GM19023 (cell line): ENCODE data around the gene RGPD5.
"Not testable (repeated sequence)": the region's sequence is repeated elsewhere in the genome, so short reads cannot be mapped to it uniquely, and the experiment has no call there.

Source experiments
- ATAC-seq: cut with Tn5 transposase; IDR thresholded peaks from one replicate; pipeline ENCODE4 v1.9.1; 2021; ENCODE audit warnings: mild to moderate bottlenecking, moderate library complexity; ENCODE audit not compliant: unreplicated experiment

Gene RGPD5

GRCh38 chr2:109891024-109891423 lies 96.9 kb downstream of the RGPD5 start:
- ATAC-seq, result not testable (repeated sequence)

- not testable (repeated sequence) for ATAC-seq
Observed at GRCh38 chr2:109893736-109894135, 99.6 kb downstream of the RGPD5 start.

DNA sequence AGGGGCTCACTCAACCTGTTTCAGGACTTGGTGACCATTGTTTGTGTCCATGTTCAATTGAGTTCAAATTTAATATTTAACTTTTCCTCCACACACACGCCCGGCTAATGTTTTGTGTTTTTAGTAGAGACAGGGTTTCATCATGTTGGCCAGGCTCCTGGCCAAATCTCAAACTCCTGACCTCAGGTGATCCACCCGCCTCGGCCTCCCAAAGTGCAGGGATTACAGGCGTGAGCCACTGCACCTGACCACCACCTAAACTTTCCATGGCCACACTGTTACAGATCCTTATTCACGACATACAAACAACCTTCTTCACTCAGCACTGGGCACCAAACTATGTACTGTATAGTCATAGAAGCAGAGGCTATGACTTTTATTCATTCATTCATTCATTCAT lies 100.0 kb downstream of the RGPD5 start:
- ATAC-seq, result not testable (repeated sequence)

GRCh38 chr2:109895090-109895869 lies 101.2 kb downstream of the RGPD5 start:
- ATAC-seq, result not testable (repeated sequence)

DNA sequence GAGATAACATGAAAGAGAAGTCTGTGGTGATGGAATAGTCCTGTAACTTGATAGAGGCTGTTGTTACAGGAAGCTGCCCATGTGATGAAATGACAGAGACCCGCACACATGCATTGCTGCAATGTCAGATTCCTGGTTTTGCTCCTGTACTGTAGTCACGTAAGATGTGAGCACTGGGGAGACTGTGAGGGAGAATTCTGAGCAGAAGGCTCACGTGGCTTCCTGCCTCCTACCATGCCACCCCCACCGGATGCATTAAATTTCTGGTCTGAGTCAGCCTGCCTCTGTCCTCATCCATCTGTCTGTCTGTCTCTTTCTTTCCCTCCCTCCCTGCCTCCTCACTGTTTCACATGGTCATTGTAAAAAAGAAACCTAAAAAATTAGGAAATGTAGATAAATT lies 102.1 kb downstream of the RGPD5 start:
- peak; percentile 97 for ATAC-seq

GRCh38 chr2:109897769-109898461 lies 103.8 kb downstream of the RGPD5 start:
- not testable (repeated sequence) for ATAC-seq

DNA sequence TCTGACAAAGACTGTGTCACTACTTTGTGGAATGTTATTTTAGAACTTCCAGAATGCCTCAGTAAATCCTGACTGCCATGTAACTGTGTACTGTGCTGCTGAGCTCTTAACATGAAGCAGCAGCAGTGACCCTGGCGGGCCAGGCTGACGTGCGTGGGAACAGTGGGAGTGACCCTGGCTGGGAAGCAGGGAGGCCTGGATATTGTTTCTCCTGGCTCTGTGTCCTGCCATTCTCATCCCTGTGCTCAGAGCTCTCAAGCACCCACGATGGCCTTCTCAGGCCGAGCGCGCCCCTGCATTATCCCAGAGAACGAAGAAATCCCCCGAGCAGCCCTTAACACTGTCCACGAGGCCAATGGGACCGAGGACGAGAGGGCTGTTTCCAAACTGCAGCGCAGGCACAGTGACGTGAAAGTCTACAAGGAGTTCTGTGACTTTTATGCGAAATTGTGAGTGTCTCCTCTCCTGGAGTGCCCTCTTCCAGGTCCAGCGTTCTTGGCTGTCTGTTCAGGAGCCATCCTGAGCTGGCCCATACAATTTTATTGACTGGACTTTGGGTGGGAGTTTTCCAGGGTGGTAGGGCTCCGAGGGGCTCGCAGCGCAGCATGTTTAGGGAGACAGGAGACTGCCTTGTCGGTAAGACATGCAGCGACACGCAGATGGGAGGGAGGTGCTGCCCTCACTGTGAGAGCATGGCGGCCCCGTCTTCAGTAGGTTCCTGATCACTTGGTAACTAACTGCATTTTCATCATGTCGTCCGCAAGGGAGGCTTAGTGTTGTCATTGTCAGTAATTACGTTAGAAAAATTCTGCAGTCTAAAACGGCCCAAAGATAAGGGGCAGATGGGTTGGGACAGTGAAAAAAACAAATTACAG lies 104.6 kb downstream of the RGPD5 start, which contains the start of gene LIMS3:
Gene LIMS3 (plus strand): TSS at position 227 of the 875 bp plus-strand sequence. CDS start 41 bp downstream, at position 268.
- not testable (repeated sequence) for ATAC-seq

DNA sequence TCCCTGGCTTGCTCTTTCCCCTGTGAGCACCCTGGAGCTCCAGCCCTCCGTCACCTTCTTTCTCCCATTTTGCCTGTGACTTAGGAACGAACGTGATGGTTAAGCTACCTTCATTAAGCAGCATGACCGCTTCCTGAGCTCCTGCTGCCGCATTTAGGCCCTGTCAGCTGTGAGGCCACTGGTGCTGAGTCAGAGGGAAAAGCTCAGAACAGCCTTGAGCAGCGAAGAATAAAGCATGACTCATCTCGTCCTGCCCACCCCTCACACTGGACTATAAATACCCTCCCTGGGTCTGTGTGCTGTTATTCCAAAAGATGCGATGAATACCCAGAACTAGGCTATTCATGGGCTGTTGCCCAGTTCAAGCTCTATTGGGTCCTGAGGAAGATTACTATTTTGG lies 111.7 kb downstream of the RGPD5 start:
- peak; percentile 92 for ATAC-seq
